Activated T-cell treated with anti-CD3 and anti-CD28 coated beads for 4 hours (primary cell): Measurements from ENCODE around the gene TMEM52B.
"Not testable (repeated sequence)": the region's sequence is repeated elsewhere in the genome, so short reads cannot be mapped to it uniquely, and the experiment has no call there.

Experiments
- DNase-seq: peaks from one replicate; pipeline ENCODE4 v3.0.0-alpha.2; 2020

TMEM52B gene

GRCh38 chr12:10211940-10212738 lies 33.3 kb downstream of the TMEM52B start:
- peak; percentile 79 for DNase-seq

- peak; percentile 69 for DNase-seq
Observed at GRCh38 chr12:10212739-10213131, 33.9 kb downstream of the TMEM52B start, which contains the start of gene GABARAPL1. GABARAPL1 (plus strand) TSS chr12:10212877; CDS start chr12:10213130, 253 bp downstream.

- peak; percentile 67 for DNase-seq
Observed at GRCh38 chr12:10213168-10214135, 34.6 kb downstream of the TMEM52B start.

DNA sequence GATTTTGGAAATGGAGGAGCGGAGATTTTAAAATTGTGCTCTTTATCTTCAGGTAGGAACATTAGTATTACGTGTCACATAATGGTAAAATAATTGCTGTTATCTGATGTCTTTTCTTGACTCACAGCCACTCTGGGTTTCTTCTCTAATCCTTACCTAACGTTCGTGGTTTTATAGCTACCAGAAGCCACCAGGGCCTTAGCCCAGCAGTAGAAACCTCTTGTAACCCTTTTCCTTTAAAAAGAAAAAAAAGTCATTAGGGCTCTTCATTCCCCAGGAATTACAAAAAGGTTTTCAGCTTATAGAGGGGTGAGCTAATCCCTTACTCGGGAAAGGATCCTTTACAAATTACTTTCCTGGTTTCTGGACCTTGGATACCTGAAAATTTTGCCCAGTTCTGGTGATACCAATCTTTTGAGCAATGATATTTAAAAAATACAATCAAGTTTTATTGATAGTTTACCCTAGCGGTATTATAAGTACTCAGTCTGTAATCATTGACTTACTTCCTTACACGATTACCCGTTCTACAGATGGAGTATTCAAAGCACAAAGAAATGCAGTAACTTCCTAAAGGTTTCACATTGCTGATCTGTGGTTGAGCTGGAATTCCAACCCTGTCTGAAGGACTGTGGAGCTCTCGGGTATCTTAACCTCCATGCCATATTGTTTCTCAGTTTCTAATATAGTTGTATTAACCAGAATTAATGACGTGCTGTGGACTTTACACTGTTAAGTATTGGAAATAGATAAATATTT lies 35.5 kb downstream of the TMEM52B start:
- no peak for DNase-seq

- DNase-seq = no peak
Observed at GRCh38 chr12:10214895-10215267, 36.0 kb downstream of the TMEM52B start.

GRCh38 chr12:10215436-10215835 lies 36.6 kb downstream of the TMEM52B start:
- DNase-seq = no peak

- DNase-seq = not testable (repeated sequence)
Observed at GRCh38 chr12:10215946-10216345, 37.1 kb downstream of the TMEM52B start.

DNA sequence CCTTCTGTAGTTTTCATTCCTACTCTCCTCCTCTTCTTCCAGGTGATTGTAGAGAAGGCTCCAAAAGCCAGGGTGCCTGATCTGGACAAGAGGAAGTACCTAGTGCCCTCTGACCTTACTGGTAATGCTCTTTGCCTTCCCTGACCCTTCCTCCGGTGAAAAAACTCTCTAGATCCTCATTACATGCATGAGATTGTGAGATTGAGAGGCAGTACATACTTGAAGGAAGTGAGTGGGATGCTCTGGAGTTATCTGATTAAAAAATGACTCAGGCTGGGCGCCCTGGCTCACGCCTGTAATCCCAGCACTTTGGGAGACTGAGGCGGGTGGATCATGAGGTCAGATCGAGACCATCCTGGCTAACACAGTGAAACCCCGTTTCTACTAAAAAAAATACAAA lies 39.2 kb downstream of the TMEM52B start:
- DNase-seq = no peak

- no peak for DNase-seq
Observed at GRCh38 chr12:10220398-10221077, 41.7 kb downstream of the TMEM52B start.

DNA sequence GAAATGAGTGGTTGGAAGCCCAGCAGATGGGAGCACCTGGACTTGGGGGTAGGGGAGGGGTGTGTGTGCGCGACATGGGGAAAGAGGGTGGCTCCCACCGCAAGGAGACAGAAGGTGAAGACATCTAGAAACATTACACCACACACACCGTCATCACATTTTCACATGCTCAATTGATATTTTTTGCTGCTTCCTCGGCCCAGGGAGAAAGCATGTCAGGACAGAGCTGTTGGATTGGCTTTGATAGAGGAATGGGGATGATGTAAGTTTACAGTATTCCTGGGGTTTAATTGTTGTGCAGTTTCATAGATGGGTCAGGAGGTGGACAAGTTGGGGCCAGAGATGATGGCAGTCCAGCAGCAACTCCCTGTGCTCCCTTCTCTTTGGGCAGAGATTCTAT lies 43.0 kb downstream of the TMEM52B start:
- DNase-seq = no peak

DNA sequence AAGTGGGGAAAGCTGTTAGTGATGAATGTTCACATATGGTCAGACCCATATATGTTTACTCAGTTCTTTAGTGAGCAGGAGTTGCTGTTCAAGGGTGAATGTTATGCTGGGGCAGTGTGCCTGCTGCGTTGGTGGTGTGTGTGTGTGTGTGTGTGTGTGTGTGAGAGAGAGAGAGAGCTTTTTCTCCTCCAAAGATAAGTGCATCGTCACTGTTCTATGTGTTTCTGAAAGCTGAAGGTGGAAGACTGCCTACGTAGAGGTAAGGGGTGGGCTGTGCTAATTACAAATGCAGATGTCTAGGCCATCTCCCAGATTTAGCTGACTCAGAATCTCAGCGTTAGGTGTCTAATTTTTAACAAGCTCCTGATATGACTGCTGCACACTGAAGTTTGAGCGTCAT lies 44.4 kb downstream of the TMEM52B start:
- no peak for DNase-seq

GRCh38 chr12:10225426-10225825 lies 46.6 kb downstream of the TMEM52B start:
- not testable (repeated sequence) for DNase-seq

DNA sequence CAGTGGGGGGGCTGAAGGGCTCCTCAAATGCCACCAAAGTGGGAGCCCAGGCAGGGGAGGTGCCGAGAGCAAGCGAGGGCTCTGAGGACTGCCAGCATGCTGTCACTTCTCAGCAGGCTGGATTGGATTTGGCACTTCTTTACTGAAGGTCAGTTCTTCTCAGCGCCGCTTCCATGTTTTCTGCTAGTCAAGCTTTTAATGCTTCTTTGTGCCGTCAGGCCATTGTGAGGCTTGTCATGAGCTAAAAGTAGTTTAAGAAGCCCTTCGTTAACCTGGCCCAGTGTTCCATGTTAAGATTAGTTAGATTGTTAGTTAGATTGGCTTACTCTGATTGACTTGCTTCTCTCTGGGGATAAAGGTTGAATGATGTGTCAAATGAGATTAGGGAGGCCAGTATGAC lies 47.3 kb downstream of the TMEM52B start:
- DNase-seq = no peak

DNA sequence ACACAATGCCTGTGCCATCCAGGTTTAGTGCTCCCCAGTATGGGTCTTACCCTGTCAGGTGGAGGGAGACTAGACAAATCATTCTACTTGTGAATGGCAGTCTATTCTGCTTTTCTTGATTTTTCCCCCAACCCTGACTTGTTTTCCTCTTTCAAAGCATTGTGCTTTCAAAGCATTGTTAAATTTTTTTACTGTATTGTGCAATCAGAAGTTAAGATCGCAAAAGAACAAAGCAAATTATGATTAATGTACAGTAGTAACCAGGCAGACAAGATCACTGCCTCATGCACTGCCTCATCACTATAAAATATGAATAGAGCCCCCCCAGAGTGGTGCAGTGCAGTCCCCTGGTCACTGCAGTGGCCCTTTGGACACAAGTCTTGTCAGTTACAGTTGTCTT lies 47.9 kb downstream of the TMEM52B start:
- no peak for DNase-seq

DNA sequence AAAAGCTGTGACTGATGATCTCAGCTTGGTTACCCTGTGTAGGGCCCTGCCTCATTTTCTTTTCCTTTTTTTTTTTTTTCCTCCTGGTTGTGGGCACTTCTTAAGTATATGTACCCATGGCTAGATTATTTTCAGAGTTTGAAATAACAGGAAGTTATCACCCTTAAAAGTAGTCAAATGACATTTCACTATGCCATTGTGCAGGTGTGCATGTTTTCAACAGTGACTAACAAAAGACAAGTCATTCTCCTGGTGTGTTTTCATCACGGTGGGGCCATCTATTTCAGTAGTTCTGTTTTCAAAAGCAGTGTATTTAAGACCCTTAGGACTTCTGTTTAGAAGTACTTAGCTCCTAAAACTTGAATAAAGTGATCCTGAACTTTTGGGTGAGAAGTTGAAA lies 48.8 kb downstream of the TMEM52B start:
- no peak for DNase-seq

DNA sequence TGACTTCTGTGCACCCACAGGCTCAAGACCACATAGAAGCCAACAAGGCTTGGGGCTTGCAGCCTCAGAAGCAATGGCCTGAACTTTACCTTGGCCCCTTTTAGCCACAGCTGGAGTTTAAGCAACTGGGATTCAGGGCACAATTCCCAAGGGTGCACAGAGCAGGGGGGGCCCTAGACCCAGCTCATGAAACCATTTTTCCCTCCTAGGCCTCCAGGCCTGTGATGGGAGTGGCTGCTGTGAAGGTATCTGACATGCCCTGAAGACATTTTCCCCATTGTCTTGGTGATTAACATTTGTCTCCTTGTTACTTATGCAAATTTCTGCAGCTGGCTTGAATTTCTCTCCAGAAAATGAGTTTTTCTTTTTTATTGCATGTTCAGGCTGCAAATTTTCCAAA lies 55.7 kb downstream of the TMEM52B start:
- DNase-seq = no peak

DNA sequence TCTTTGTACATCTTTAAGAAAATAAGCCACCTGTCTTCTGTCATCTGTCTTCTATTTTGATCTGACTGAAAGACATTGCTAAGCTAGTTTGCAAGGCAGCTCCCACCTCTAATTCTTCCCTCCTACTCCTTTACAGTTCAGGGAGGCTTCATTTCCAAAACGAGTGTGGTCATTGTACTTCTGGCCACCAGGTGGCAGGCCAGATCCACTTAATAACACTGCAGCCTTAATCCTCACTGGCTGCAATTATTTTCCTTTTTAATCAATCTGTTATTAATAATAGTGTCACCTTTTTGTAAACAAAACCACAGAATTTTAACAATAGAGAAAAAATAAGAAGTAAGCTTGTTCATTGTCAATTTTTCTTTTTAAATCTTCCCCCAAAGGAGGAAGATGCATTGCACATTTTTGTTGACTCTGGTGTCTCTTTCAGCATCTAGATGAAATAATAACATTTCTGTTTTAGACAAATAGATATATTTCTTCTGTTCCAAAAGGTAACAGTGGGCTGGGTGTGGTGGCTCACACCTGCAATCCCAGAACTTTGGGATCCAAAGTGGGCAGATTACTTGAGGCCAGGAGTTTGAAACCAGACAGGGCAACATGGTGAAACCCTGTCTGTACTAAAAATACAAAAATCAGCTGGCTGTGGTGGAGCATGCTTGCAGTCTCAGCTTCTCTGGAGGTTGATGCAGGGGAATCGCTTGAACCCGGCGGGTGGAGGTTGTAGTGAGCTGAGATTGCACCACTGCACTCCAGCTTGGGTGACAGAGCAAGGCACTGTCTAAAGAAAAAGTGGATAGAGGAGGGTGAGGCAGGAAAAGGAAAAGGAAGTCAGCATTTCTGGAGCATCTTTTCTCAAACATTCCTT lies 57.2 kb downstream of the TMEM52B start:
- peak; percentile 27 for DNase-seq

DNA sequence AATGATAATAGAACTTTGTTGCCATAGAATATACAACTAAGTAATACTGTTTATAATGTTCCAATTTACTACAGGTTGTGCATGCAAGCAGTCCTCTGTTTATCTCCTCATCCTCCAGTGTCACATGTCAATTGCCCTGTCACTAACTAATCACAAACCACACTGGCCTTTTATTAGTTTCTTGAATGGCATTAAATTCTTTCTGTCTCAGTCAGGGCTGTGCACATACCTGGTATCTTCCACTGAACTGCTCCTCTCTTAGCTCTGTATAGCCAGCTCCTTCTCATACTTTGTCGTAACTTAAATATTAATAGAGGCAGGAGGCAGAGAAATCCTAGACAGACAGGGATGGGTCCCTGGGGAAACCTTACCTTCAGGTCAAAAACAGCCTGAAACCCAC lies 57.9 kb downstream of the TMEM52B start:
- DNase-seq = no peak

DNA sequence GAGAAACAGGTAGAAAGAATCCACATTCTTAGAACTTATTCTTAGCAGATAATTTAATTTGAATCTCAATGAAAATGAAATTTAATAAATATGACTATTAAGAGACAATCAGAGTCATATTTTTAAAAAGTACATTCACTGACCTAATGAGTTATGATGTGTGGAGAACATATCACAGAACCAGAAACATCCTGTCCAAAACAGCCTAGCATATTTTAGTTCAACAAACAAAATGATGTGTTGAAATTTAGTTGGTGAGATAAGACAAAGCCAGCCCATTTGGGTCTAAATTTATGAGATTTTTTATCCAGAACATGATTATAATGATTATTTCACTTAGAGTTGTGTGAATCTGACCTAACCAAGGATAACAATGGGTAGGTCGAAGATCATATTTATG lies 59.7 kb downstream of the TMEM52B start:
- DNase-seq = no peak

DNA sequence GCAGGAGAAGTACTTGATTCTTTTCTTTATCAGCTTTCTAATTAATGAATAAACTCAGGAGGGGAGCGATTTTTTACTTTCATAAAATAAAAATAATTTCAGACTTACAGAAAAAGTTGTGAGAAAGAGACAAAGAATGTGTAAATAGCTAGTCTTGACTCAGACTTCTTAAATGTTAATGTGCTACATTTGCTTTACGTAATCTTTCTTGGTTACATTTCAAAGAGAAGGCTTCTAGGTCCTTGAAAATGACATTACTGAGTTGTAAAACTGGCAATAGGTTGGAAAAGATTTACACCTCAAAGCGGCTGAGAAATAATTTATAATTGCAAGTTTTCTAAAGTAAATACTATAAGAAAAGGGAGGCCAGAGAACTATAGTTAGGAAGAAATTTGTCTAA lies 62.5 kb downstream of the TMEM52B start:
- no peak for DNase-seq
